OCI-LY1 (cell line): ENCODE measurements around the gene PRKCH.

Experiments
- H2AFZ ChIP-seq: fragments of 200-600 bp; sonication (generic), shearing (Covaris generic); 2 replicates; pipeline ENCODE4 v1.6.0; 2014; ENCODE audit warnings: antibody characterized with exemption, mild to moderate bottlenecking, low read length
- H3F3A ChIP-seq: fragments of 200-600 bp; sonication (generic), shearing (Covaris generic); 2 replicates; pipeline ENCODE4 v1.6.0; 2014; ENCODE audit warnings: mild to moderate bottlenecking, antibody characterized with exemption, low read length, moderate library complexity; ENCODE audit not compliant: insufficient read depth
- H3K27ac ChIP-seq: fragments of 200-600 bp; sonication (generic); 2 replicates; pipeline ENCODE4 v1.5.1; 2014; ENCODE audit warnings: low read length, mixed run types, mild to moderate bottlenecking, low read depth; ENCODE audit not compliant: poor library complexity, severe bottlenecking
- H3K27me3 ChIP-seq: fragments of 200-600 bp; sonication (generic); 2 replicates; pipeline ENCODE4 v1.6.0; 2014; ENCODE audit warnings: antibody characterized with exemption, mild to moderate bottlenecking, low read length, moderate library complexity; ENCODE audit not compliant: insufficient read depth
- H3K36me3 ChIP-seq: fragments of 200-600 bp; sonication (generic); 2 replicates; pipeline ENCODE4 v1.6.1; 2014; ENCODE audit warnings: mild to moderate bottlenecking, antibody characterized with exemption, low read length, moderate library complexity, mixed read lengths; ENCODE audit not compliant: insufficient read depth
- H3K4me1 ChIP-seq: fragments of 200-600 bp; sonication (generic); 2 replicates; pipeline ENCODE4 v1.5.1; 2014; ENCODE audit warnings: mild to moderate bottlenecking, low read length, moderate library complexity; ENCODE audit not compliant: insufficient read depth, severe bottlenecking
- H3K4me2 ChIP-seq: fragments of 200-600 bp; sonication (generic), shearing (Covaris generic); 2 replicates; pipeline ENCODE4 v1.6.1; 2014; ENCODE audit warnings: low read length
- H3K4me3 ChIP-seq: fragments of 200-600 bp; sonication (generic); 2 replicates; pipeline ENCODE4 v1.5.1; 2014; ENCODE audit warnings: low read length, low read depth, mild to moderate bottlenecking, mixed read lengths; ENCODE audit not compliant: poor library complexity, severe bottlenecking
- H3K79me2 ChIP-seq: fragments of 200-600 bp; shearing (Covaris generic); 2 replicates; pipeline ENCODE4 v1.6.1; 2016; ENCODE audit warnings: mixed run types, low read length, mixed read lengths; ENCODE audit not compliant: insufficient read depth
- H3K9ac ChIP-seq: fragments of 200-600 bp; sonication (generic), shearing (Covaris generic); 2 replicates; pipeline ENCODE4 v1.6.1; 2014; ENCODE audit warnings: mild to moderate bottlenecking, low read length, mixed read lengths
- H3K9me2 ChIP-seq: fragments of 200-600 bp; sonication (generic), shearing (Covaris generic); 2 replicates; pipeline ENCODE4 v1.6.1; 2014; ENCODE audit warnings: low read depth, mild to moderate bottlenecking, low read length, mixed read lengths
- H3K9me3 ChIP-seq: fragments of 200-600 bp; shearing (Covaris generic); 2 replicates; pipeline ENCODE4 v1.6.1; 2014; ENCODE audit warnings: low read length, mixed read lengths
- H4K20me1 ChIP-seq: fragments of 200-600 bp; sonication (generic), shearing (Covaris generic); 2 replicates; pipeline ENCODE4 v1.6.0; 2016; ENCODE audit warnings: mild to moderate bottlenecking, low read length; ENCODE audit not compliant: insufficient read depth
- EZH2 ChIP-seq: fragments of 200-600 bp; sonication (generic), shearing (Covaris generic); IDR thresholded peaks from 2 replicates; pipeline ENCODE4 v1.8.0; 2017; ENCODE audit warnings: borderline replicate concordance, mixed run types, mild to moderate bottlenecking, antibody characterized with exemption, low read length, moderate library complexity, mixed read lengths
- TF ChIP-seq, protein P1 (sequence below): fragments of 200-600 bp; sonication (generic), shearing (Covaris generic); IDR thresholded peaks from 2 replicates; pipeline ENCODE4 v1.5.1; 2017; ENCODE audit warnings: mild to moderate bottlenecking, antibody characterized with exemption, low read length, moderate library complexity, mixed read lengths

PRKCH gene

DNA sequence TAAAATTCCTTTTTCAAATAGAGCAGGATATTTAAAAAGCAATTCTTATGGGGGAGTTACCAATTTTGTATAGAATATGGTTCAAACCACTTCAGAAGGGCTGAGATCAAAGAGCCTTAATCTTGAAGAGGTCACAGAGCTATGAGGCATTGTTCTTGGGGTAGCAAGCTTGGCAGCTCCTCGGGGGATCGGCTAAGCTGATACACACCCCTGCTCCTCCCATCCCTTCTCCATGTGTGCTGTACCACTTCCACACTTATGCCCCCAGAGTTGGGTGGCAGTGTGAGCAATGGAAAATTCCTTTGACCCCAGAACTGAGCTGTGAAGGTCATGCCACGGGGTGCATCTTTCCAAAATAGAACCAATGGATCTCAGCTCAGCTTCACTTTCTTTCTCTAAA lies 25.2 kb upstream of the PRKCH start:
- no peak overlapping the region for H3K27ac ChIP-seq
- no peaks in the 10 kb centered on the region for H4K20me1 ChIP-seq
- H3K79me2 ChIP-seq, result no peaks in the 10 kb centered on the region
- H3K36me3 ChIP-seq, result no peaks in the 10 kb centered on the region
- no peaks in the 10 kb centered on the region for H3K27me3 ChIP-seq
- H3K9me3 ChIP-seq, result no peaks in the 10 kb centered on the region
- no peak overlapping the region for H3K9ac ChIP-seq
- no peaks in the 10 kb centered on the region for H3K9me2 ChIP-seq
- no peak overlapping the region for H3K4me3 ChIP-seq
- H2AFZ ChIP-seq, result no peak overlapping the region
- TF ChIP-seq EZH2, result no peak
- TF ChIP-seq, protein P1, sequence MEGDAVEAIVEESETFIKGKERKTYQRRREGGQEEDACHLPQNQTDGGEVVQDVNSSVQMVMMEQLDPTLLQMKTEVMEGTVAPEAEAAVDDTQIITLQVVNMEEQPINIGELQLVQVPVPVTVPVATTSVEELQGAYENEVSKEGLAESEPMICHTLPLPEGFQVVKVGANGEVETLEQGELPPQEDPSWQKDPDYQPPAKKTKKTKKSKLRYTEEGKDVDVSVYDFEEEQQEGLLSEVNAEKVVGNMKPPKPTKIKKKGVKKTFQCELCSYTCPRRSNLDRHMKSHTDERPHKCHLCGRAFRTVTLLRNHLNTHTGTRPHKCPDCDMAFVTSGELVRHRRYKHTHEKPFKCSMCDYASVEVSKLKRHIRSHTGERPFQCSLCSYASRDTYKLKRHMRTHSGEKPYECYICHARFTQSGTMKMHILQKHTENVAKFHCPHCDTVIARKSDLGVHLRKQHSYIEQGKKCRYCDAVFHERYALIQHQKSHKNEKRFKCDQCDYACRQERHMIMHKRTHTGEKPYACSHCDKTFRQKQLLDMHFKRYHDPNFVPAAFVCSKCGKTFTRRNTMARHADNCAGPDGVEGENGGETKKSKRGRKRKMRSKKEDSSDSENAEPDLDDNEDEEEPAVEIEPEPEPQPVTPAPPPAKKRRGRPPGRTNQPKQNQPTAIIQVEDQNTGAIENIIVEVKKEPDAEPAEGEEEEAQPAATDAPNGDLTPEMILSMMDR, result no peak
- no peak overlapping the region for H3K4me2 ChIP-seq
- H3K4me1 ChIP-seq, result no peaks in the 10 kb centered on the region
- H3F3A ChIP-seq, result no peaks in the 10 kb centered on the region

DNA sequence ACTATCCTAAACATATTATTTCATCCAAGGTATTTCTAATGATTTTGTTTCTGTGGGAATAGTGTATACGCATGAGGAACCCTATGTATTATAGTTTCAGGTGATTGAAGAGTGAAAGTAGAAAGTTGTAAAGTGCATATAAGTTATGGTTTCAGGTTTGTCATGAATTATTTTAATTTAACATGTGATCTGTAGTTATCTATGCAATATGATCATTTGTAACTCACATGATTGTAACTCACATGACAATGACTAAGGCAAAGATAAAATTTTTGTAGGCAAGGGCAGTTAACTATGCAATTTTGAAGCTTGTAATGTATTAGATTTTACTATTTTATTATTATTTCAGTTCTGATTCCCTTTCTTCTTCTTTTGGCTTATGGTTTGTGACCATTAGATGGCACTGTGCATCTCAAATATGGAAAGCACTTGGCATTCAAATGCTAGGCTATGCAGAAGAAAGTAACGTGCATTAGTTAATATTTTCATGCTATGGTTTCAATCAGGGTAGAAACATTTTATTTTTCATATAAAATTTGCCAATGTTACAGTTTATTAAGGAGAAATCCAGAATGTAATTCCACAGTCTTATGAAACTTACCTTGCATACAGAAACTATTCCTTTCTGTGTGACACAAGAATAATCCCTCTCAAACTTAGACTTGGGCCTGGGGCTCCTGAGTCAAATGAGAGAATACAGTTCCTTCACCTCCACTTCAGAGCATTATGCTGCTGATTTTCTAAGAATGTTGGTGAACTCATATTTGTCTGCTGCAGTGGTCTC lies 24.5 kb upstream of the PRKCH start:
- no peaks in the 10 kb centered on the region for H3K79me2 ChIP-seq
- no peaks in the 10 kb centered on the region for H3K9me3 ChIP-seq
- H3K4me2 ChIP-seq, result no peak overlapping the region
- no peaks in the 10 kb centered on the region for H4K20me1 ChIP-seq
- H2AFZ ChIP-seq, result no peak overlapping the region
- no peak overlapping the region for H3K9ac ChIP-seq
- TF ChIP-seq EZH2, result no peak
- TF ChIP-seq, protein P1, result peak; percentile 62
- no peaks in the 10 kb centered on the region for H3K27me3 ChIP-seq
- H3K36me3 ChIP-seq, result no peaks in the 10 kb centered on the region
- H3K4me3 ChIP-seq, result no peak overlapping the region
- no peaks in the 10 kb centered on the region for H3F3A ChIP-seq
- no peak overlapping the region for H3K27ac ChIP-seq
- H3K9me2 ChIP-seq, result no peaks in the 10 kb centered on the region
- H3K4me1 ChIP-seq, result no peaks in the 10 kb centered on the region

DNA sequence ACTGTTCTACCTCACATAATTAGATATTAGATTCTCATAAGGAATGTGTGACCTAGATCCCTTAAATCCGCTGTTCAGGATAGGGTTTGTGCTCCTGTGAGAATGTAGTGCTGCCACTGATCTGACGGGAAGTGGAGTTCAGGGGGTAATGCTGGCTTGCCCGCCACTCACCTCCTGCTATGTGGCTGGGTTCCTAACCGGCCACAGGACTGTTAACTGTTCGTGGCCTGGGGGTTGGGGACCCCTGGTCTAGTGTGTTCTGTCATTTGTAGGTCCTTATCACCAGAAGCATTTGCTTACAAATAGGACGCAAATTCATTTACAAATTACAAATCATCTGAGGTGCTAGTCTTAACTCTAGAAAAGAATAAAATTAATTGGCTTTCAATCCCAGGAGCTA lies 23.8 kb upstream of the PRKCH start:
- no peaks in the 10 kb centered on the region for H3K9me2 ChIP-seq
- no peaks in the 10 kb centered on the region for H3K9me3 ChIP-seq
- no peak overlapping the region for H3K4me2 ChIP-seq
- no peaks in the 10 kb centered on the region for H3K27me3 ChIP-seq
- H3K4me3 ChIP-seq, result no peak overlapping the region
- H3K79me2 ChIP-seq, result no peaks in the 10 kb centered on the region
- no peaks in the 10 kb centered on the region for H4K20me1 ChIP-seq
- no peaks in the 10 kb centered on the region for H3K36me3 ChIP-seq
- H2AFZ ChIP-seq, result no peak overlapping the region
- TF ChIP-seq, protein P1, result no peak
- H3K4me1 ChIP-seq, result no peaks in the 10 kb centered on the region
- H3K27ac ChIP-seq, result no peak overlapping the region
- no peak overlapping the region for H3K9ac ChIP-seq
- no peaks in the 10 kb centered on the region for H3F3A ChIP-seq
